ENCODE results near the gene SRSF3.
A peak's percentile ranks its signal among the peaks of the same experiment; 100 is the strongest.
"Not testable (repeated sequence)": the region's sequence is repeated elsewhere in the genome, so short reads cannot be mapped to it uniquely, and the experiment has no call there.

Gene SRSF3

GRCh38 chr6:36597775-36598174 is 3.6 kb downstream of the SRSF3 start:
- H3K4me3 ChIP-seq (replicated peaks; ENCODE audit: low read depth, low read length), result peak overlapping the region; percentile 97
- no peak for DNase-seq (ENCODE audit: low read depth)
- no peak for TF ChIP-seq CTCF (IDR thresholded peaks at IDR 0.05; ENCODE audit: low read length, missing control alignments)

GRCh38 chr6:36598326-36598725 is 4.2 kb downstream of the SRSF3 start:
- no peak for TF ChIP-seq CTCF (IDR thresholded peaks at IDR 0.05; ENCODE audit: low read length, missing control alignments)

GRCh38 chr6:36598739-36599318 is 4.7 kb downstream of the SRSF3 start:
- no peak for DNase-seq (ENCODE audit: low read depth)
- H3K4me3 ChIP-seq (replicated peaks; ENCODE audit: low read depth, low read length), result peak overlapping the region; percentile 97
- TF ChIP-seq CTCF (IDR thresholded peaks at IDR 0.05; ENCODE audit: low read length, missing control alignments), result no peak

More at GRCh38 chr6:36598326-36598725, 4.2 kb downstream of the SRSF3 start:
- no peak for DNase-seq (ENCODE audit: low read depth)
- peak overlapping the region; percentile 97 for H3K4me3 ChIP-seq (replicated peaks; ENCODE audit: low read depth, low read length)

GRCh38 chr6:36599791-36600209 is 5.6 kb downstream of the SRSF3 start:
- peak overlapping the region; percentile 97 for H3K4me3 ChIP-seq (replicated peaks; ENCODE audit: low read depth, low read length)
- peak; percentile 61 for DNase-seq (ENCODE audit: low read depth)
- TF ChIP-seq CTCF (IDR thresholded peaks at IDR 0.05; ENCODE audit: low read length, missing control alignments), result no peak

GRCh38 chr6:36600564-36601146 is 6.5 kb downstream of the SRSF3 start:
- H3K4me3 ChIP-seq (replicated peaks; ENCODE audit: low read depth, low read length), result peak overlapping the region; percentile 97
- no peak for DNase-seq (ENCODE audit: low read depth)
- TF ChIP-seq CTCF (IDR thresholded peaks at IDR 0.05; ENCODE audit: low read length, missing control alignments), result no peak

GRCh38 chr6:36601818-36602217 is 7.7 kb downstream of the SRSF3 start:
- H3K4me3 ChIP-seq (replicated peaks; ENCODE audit: low read depth, low read length); DNase-seq (ENCODE audit: low read depth): not testable (repeated sequence)

GRCh38 chr6:36603222-36604089 is 9.3 kb downstream of the SRSF3 start:
- DNase-seq (ENCODE audit: low read depth), result no peak
- TF ChIP-seq CTCF (IDR thresholded peaks at IDR 0.05; ENCODE audit: low read length, missing control alignments), result no peak

More at GRCh38 chr6:36603222-36604089, 9.3 kb downstream of the SRSF3 start:
- no peak overlapping the region for H3K4me3 ChIP-seq (replicated peaks; ENCODE audit: low read depth, low read length)
